GM20431 (cell line): ENCODE results near the gene FCHSD2.
"Not testable (repeated sequence)": the region's sequence is repeated elsewhere in the genome, so short reads cannot be mapped to it uniquely, and the experiment has no call there.

ENCODE experiments used
- in situ Hi-C: fragments of 300-500 bp; cut with MseI, MboI; formaldehyde crosslinking; loops from one replicate; pipeline ENCODE4 v1.15.0; 2020; ENCODE audit warnings: low sequenced_read_pairs; ENCODE audit not compliant: unreplicated experiment

FCHSD2 gene

GRCh38 chr11:72792437-72793021 is 349.6 kb downstream of the FCHSD2 start:
- in situ Hi-C loops, result no loop called here

- in situ Hi-C loops, result not testable (repeated sequence)
Observed at GRCh38 chr11:72791228-72791627, 350.9 kb downstream of the FCHSD2 start.

- in situ Hi-C loops, result loop anchor here (10.0 kb wide), 1 partner anchor 65 kb away; no protein-coding TSS in a partner anchor
Observed at GRCh38 chr11:72789493-72790131, 352.5 kb downstream of the FCHSD2 start.

GRCh38 chr11:72788241-72788640 is 353.9 kb downstream of the FCHSD2 start:
- in situ Hi-C loops, result loop anchor here (10.0 kb wide), 1 partner anchor 63 kb away; no protein-coding TSS in a partner anchor

GRCh38 chr11:72787216-72788104 is 354.7 kb downstream of the FCHSD2 start:
- in situ Hi-C loops, result loop anchor here (10.0 kb wide), 1 partner anchor 63 kb away; no protein-coding TSS in a partner anchor
